ENCODE data around the gene STXBP6.
"Not testable (repeated sequence)": the region's sequence is repeated elsewhere in the genome, so short reads cannot be mapped to it uniquely, and the experiment has no call there.

The STXBP6 gene

DNA sequence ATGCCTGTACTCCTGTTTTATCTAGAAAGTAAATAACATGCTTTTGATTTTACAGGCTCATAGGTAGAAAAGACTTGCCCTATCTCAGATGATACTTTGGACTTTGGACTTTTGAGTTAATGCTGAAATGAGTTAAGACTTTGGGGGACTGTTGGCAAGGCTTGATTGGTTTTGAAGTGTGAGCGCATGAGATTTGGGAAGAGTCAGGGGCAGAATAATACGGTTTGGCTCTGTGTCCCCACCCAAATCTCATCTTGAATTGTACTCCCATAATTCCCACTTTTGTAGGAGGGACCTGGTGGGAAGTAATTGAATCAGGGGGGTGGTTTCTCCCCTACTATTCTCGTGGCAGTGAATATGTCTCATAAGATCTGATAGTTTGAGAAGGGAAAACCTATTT lies 259.8 kb downstream of the STXBP6 start:
- no peak for DNase-seq
- no peak for TF ChIP-seq POLR2A (IDR thresholded peaks at IDR 0.05; ENCODE audit: low read length)
- TF ChIP-seq GATA1 (IDR thresholded peaks at IDR 0.05; ENCODE audit: low read depth, low read length): no peak

DNA sequence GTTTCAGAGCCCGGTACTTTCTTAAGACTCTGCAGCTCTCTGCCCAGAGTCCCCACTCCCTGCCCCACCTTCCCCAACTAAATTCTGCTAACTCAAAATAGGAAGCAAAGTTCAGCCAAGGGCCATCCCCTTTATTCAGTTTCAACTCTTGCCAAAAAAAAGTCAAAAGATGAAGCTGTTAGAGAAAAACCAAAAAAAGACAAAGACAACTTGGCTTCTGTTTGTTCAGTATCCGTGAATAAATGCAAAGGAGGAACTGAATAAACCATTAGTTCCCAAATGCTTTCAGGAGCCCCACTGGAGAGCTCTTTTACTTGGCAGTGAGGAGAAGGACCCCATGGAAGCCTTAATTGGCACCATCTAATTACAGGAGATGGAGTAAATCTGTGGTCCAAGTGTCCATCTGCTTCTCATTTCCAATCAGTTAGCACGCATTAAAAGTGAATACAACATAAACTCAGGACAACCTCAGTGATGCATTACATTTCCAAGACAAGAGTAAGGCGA lies 260.5 kb downstream of the STXBP6 start:
- TF ChIP-seq POLR2A (IDR thresholded peaks at IDR 0.05; ENCODE audit: low read length): no peak
- no peak for TF ChIP-seq GATA1 (IDR thresholded peaks at IDR 0.05; ENCODE audit: low read depth, low read length)
- DNase-seq: no peak

DNA sequence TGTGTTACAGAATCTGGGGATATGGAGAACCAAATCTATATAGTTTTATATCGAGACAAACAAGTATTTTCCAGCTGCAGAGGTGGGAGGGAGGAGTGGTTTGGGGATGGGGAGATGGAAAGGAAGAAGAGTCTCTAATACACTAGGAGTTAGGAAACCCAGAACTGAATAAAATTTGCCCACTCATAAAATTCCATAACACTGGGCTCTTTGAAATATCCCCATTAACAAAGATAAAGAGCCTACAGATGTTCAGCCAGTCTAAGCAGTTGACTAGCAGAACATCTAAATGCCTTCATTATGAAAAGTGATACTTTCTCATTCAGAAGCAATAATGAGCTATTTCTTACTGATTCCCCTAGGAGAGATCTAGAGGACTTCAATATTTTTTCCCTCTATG lies 264.2 kb downstream of the STXBP6 start:
- TF ChIP-seq GATA1 (IDR thresholded peaks at IDR 0.05; ENCODE audit: low read depth, low read length) (no peak), POLR2A (IDR thresholded peaks at IDR 0.05; ENCODE audit: low read length) (no peak)
- no peak for DNase-seq

DNA sequence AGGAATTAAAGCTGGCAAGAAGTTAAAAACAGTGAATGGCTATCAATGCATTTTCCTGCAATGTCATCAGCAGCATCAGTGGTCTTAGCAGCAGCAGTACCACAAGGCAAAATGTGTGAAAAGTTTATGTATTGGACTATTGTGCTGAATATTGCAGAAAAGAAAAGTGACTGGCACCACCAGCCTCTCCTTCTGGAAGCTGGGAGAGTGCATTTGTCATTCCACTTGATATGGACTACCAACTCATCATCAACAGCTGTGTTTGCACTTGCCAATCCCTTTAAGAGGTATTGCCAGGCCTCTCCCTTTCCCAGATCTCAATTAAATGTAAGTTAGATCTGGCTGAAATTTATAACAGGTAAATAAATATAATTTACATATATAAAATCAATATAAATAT lies 265.0 kb downstream of the STXBP6 start:
- no peak for DNase-seq
- TF ChIP-seq GATA1 (IDR thresholded peaks at IDR 0.05; ENCODE audit: low read depth, low read length): no peak
- no peak for TF ChIP-seq POLR2A (IDR thresholded peaks at IDR 0.05; ENCODE audit: low read length)

DNA sequence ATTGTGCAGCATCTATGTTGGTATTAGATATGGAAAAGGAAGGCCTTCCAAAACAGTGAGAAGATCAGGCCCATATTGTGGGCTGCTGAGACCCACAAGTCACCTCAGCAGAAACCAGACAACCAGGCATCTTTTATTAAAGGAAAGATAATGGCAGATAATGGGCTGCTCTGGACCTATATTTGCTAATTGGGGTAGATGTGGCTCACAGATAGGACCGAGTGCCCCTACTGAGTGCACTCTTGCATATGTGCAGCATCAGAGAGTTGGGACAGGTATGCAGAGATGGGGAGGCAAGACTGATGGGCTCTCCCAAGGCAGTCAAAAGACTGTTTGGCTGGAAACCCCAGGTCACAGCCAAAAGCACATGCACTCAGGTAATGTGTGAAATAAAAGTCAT lies 266.2 kb downstream of the STXBP6 start:
- no peak for DNase-seq
- TF ChIP-seq POLR2A (IDR thresholded peaks at IDR 0.05; ENCODE audit: low read length) (no peak), GATA1 (IDR thresholded peaks at IDR 0.05; ENCODE audit: low read depth, low read length) (no peak)

DNA sequence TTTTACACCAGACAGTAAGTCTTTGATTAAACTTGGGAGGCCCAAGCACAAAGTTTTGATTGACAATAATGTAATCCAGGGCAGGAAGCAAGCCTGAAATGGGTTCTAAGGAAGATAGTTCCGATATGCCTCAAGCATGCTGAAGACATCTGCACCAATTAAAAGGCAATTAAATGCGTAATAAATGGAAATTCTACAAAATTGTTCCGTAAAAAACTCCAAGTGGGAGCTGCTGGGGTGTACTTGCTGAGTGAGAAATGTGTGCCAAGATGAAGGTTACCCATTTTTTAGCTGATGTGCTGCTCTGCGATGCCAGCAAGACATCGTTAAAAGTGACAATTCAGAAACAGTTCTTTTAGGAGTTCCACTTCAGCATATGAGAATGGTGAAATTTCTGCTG lies 269.7 kb downstream of the STXBP6 start:
- no peak for DNase-seq
- TF ChIP-seq GATA1 (IDR thresholded peaks at IDR 0.05; ENCODE audit: low read depth, low read length): no peak
- no peak for TF ChIP-seq POLR2A (IDR thresholded peaks at IDR 0.05; ENCODE audit: low read length)

DNA sequence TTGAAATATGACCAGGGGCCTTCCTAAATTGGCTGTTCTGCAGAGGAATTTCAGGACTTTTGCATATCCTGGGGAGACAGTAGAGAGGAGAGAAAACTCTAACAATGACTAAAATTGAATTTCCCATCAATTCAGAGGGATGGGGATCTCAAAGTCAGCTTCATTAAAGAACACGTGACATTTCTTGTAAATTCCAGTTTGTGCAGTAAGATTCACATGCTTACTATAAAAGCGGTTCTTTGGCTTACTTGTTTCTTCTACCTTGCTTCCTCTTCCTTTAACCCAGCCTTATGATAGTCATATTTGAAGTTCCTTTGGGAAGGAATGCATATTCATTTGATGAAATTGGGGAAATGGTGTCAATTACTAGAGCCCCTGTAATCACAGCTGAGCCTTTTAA lies 272.3 kb downstream of the STXBP6 start:
- no peak for TF ChIP-seq POLR2A (IDR thresholded peaks at IDR 0.05; ENCODE audit: low read length)
- TF ChIP-seq GATA1 (IDR thresholded peaks at IDR 0.05; ENCODE audit: low read depth, low read length): no peak
- no peak for DNase-seq

DNA sequence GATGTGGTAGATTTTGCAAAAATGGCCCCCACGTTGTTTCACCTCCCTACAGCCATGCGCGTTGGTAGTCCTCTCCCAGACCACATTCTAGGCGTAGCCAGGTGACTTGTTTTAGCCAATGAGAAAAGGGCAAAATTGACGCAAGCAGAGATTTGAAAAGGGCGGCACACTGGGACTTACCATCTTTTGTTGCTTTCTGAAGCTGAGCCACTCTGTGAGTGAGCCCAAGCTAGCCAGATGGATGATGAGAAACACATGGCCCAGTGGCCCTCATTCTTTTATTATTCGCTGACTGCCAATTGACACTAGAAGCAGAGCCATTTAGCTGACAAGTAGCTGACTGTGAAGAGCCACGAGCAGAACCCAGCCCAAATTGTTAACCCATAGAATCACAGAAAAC lies 274.0 kb downstream of the STXBP6 start:
- DNase-seq: no peak
- no peak for TF ChIP-seq GATA1 (IDR thresholded peaks at IDR 0.05; ENCODE audit: low read depth, low read length)
- no peak for TF ChIP-seq POLR2A (IDR thresholded peaks at IDR 0.05; ENCODE audit: low read length)

DNA sequence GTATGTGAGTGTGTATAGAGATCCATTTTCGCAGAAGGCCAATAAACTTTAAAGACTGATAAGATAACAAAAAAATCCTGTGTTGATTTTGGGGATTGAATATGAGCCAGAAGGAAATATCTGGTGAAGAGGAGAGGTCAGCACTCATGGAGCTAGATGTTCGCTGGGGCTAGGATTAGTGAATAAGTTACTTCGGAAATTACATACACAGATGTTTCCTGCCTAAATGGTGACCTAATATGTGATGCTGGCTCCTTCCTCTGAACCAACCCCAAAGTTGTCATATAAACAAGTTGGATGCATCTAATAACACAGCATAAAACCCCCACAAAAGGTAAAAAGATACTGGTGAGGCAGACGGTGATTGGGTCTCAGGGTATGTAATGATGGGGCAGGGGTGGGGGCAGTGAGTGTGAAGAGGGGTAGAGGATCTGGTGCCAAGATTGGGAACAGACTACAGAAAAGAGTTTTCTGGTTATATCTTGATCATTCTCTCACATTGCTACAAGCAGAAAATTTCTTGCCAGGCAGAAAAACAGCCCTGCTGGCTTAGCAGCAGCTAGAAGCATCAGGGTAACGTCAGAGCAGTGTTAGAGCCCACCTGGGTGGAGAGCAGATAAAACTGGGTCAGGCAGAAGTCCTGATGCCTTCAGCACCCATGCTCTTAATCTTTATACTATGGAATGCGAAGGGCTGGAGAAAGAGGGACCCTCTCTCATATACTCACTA lies 275.6 kb downstream of the STXBP6 start:
- TF ChIP-seq GATA1 (IDR thresholded peaks at IDR 0.05; ENCODE audit: low read depth, low read length) (no peak), POLR2A (IDR thresholded peaks at IDR 0.05; ENCODE audit: low read length) (no peak)
- DNase-seq: no peak

DNA sequence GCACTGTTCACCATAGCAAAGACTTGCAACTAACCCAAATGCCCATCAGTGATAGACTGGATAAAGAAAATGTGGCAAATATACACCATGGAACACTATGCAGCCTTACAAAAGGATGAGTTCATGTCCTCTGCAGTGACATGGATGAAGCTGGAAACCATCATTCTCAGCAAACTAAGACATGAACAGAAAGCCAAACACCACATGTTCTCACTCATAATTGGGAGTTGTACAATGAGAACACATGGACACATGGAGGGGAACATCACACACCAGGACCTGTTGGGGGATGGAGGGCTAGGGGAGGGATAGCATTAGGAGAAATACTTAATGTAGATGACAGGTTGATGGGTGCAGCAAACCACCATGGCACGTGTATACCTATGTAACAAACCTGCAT lies 276.4 kb downstream of the STXBP6 start:
- not testable (repeated sequence) for DNase-seq

DNA sequence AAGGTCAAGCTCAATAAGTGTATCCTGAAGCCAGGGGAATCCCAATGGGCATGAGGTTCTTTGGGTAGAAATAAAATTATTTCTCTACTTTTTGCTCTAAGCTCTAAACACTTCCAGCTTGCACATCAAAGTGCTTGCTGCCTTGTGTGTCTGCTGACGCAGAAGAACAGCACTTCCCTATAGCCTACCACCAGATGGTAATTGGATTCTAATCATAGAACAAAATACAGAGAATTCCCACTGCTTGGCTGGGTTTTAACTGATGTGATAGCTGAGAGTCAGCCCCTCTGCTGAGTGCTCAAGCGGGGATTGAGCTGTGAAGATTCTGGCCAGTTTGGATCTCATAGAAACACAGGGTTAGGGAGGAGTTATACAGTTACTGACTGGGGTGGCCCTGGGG lies 283.5 kb downstream of the STXBP6 start:
- TF ChIP-seq POLR2A (IDR thresholded peaks at IDR 0.05; ENCODE audit: low read length) (no peak), GATA1 (IDR thresholded peaks at IDR 0.05; ENCODE audit: low read depth, low read length) (no peak)
- DNase-seq: no peak

DNA sequence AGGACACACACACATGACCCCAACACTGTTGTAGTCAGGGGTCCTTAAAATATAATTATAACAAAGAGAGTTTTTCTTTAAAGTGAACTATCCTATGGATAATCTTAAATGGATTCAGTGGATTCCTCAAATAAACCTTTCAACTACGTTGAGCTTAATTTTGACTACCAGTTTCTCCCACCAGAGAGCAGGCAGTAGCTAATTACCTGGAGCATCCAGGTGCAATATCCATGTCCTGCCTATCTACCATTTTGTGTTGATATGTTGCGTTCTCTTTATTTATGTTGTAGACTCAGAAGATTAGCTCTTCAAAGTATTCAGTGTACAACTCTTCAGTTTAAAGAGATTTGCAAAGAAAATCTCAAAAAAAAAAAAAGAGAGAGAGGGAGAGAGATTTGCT lies 288.8 kb downstream of the STXBP6 start:
- TF ChIP-seq POLR2A (IDR thresholded peaks at IDR 0.05; ENCODE audit: low read length): no peak
- no peak for TF ChIP-seq GATA1 (IDR thresholded peaks at IDR 0.05; ENCODE audit: low read depth, low read length)
- DNase-seq: no peak

All from erythroblast (primary cell).